ENCODE data around the gene MBTPS2. TPM values are rescaled to one million over a fixed set of nuclear protein-coding genes. Genes with fewer than 3 reads are reported as not detected.

Gene MBTPS2
- 13.5 and 14.4 TPM in 2 replicates for total RNA-seq
- long read RNA-seq, full-length matches to known transcripts: 28 of 52 reads
- long read RNA-seq, partial matches to known transcripts: 14 of 52 reads
- long read RNA-seq, other reads (novel, unspliced or antisense): 10 of 52 reads

DNA sequence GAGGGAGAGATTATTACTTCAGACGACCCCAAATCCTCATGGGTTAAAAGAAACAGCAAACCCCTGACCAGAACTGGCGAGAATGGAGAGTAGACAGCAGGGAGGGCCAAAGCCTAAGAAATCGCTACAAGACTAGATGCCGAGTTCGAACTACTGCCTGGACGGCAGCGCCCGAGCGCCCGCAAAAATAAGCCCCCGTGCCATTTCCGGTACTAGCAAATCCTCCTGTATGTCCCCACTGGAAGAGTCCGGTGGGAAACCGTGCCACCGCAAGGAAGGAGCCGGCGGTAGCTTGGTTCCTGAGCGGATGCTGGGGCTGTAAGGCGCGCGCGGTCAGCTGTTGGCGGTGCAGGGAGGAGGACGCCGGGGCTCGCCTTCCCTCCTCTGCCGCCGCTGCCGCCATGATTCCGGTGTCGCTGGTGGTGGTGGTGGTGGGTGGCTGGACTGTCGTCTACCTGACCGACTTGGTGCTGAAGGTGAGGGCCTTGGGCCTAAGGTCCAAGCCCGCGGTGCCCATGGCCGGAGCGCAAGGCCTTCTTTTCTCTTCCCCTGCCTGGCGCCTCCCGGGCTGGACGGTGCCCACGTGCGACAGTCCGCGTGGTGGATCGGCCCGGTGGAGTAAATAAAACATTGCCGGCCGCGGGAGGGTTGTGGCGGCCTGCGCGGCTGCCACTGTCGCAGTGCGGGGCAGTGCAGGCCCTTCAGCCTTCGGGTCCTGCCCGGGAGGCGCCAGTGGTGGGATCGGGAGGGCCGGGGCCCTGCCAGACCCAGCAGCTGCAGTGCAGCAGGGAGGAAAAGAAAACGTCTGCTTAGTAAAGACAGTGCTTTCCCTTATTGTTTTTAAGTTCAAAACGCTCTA is at the start of gene MBTPS2:
MBTPS2 (plus strand) TSS at position 284 of the 859 bp plus-strand sequence; CDS start at position 402, 118 bp downstream.
- no peaks in the 10 kb centered on the region for H3K9me3 Mint-ChIP-seq (ENCODE audit: low read depth)
- TF ChIP-seq, protein P1, sequence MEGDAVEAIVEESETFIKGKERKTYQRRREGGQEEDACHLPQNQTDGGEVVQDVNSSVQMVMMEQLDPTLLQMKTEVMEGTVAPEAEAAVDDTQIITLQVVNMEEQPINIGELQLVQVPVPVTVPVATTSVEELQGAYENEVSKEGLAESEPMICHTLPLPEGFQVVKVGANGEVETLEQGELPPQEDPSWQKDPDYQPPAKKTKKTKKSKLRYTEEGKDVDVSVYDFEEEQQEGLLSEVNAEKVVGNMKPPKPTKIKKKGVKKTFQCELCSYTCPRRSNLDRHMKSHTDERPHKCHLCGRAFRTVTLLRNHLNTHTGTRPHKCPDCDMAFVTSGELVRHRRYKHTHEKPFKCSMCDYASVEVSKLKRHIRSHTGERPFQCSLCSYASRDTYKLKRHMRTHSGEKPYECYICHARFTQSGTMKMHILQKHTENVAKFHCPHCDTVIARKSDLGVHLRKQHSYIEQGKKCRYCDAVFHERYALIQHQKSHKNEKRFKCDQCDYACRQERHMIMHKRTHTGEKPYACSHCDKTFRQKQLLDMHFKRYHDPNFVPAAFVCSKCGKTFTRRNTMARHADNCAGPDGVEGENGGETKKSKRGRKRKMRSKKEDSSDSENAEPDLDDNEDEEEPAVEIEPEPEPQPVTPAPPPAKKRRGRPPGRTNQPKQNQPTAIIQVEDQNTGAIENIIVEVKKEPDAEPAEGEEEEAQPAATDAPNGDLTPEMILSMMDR (IDR thresholded peaks at IDR 0.05; ENCODE audit: unreplicated experiment): no peak
- peak within 1 kb of the TSS; percentile 98 for H3K27ac Mint-ChIP-seq
- H3K4me3 Mint-ChIP-seq (ENCODE audit: low read depth): peak within 1 kb of the TSS; percentile 92
- H3K27me3 Mint-ChIP-seq: no peaks in the 10 kb centered on the region
- peaks cover 2% of the 10 kb centered on the region for H3K36me3 Mint-ChIP-seq (ENCODE audit: insufficient read depth)
- peaks cover 8% of the 10 kb centered on the region for H3K4me1 Mint-ChIP-seq (ENCODE audit: low read depth)
- DNase-seq (ENCODE audit: low spot score, unreplicated experiment): peak; percentile 65

DNA sequence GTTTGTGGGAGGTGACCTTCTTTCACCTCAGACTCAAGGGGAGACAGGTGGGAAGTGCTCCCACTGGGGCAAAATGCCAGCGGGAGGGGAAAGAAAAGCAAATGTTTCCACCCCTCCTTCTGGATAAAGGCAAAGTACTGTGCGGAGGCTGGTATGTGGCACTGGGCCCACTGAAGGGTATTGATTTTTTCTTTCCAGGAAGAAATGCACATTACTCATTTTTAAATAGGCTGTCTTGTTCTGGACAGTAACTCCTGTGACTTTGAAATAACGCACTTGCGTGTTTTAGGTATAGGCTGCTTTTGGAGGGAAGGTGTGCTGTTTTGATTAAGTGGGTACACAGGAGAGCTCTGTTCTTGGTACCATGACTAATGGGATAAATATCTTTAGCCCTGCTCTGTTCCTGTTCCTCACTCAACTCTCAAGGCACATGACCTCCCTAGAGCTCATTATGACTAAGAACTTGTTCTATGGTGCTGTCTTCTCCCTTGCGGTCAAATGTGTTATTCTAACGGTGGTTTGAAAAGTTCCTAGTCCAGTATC is 40.7 kb upstream of the MBTPS2 start:
- Mint-ChIP-seq H3K27ac (peak overlapping the region; percentile 86), H3K36me3 (ENCODE audit: insufficient read depth) (no peaks in the 10 kb centered on the region), H3K27me3 (no peaks in the 10 kb centered on the region), H3K9me3 (ENCODE audit: low read depth) (no peaks in the 10 kb centered on the region), H3K4me1 (ENCODE audit: low read depth) (peaks cover 21% of the 10 kb centered on the region), H3K4me3 (ENCODE audit: low read depth) (no peak overlapping the region)
- TF ChIP-seq, protein P1 (IDR thresholded peaks at IDR 0.05; ENCODE audit: unreplicated experiment): no peak
- DNase-seq (ENCODE audit: low spot score, unreplicated experiment): no peak

DNA sequence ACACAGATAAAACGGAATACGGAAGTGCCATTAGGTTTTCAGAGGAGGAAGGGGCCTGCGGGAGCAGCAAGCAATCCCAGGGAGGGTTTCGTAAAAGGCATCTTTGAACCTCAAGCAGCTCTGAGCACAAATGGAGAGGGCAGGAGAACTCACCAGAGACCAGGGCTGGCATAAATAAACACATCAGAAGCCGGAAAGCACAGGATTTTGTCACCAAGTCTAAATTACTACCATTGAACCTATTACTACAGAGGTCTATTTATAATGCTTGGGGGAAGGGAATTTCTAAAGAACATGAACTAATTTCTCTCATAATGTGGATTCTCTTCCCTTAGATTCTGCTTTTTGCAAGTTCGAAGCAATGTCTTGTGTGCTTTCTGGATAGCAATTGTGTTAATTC is 39.6 kb upstream of the MBTPS2 start:
- Mint-ChIP-seq H3K9me3 (ENCODE audit: low read depth) (no peaks in the 10 kb centered on the region), H3K4me3 (ENCODE audit: low read depth) (no peak overlapping the region), H3K36me3 (ENCODE audit: insufficient read depth) (no peaks in the 10 kb centered on the region), H3K4me1 (ENCODE audit: low read depth) (peaks cover 28% of the 10 kb centered on the region), H3K27me3 (no peaks in the 10 kb centered on the region), H3K27ac (no peak overlapping the region)
- TF ChIP-seq, protein P1 (IDR thresholded peaks at IDR 0.05; ENCODE audit: unreplicated experiment): no peak
- no peak for DNase-seq (ENCODE audit: low spot score, unreplicated experiment)

DNA sequence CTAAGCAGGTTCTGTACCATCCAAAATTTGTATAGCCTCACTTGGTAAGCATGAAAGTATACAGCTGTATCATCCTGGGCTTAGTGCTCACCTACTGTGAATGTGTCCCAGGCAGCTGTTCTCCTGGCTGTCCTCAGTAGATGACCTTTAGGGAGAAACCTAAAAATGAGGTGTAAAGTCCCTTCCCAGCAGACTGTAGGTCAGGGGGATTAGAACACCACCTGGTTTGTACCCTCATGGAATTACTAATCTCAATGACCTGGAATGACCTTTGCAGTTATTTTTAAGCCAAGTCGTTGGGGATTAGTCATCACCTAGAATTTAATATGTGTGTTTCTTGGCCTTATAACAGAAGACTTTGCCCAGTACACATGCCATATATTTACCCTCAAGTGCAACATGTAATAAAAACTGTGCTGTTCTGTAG is 39.1 kb upstream of the MBTPS2 start:
- no peaks in the 10 kb centered on the region for H3K27me3 Mint-ChIP-seq
- H3K4me3 Mint-ChIP-seq (ENCODE audit: low read depth): no peak overlapping the region
- H3K9me3 Mint-ChIP-seq (ENCODE audit: low read depth): no peaks in the 10 kb centered on the region
- H3K27ac Mint-ChIP-seq: no peak overlapping the region
- peaks cover 28% of the 10 kb centered on the region for H3K4me1 Mint-ChIP-seq (ENCODE audit: low read depth)
- DNase-seq (ENCODE audit: low spot score, unreplicated experiment): no peak
- TF ChIP-seq, protein P1 (IDR thresholded peaks at IDR 0.05; ENCODE audit: unreplicated experiment): no peak
- no peaks in the 10 kb centered on the region for H3K36me3 Mint-ChIP-seq (ENCODE audit: insufficient read depth)

DNA sequence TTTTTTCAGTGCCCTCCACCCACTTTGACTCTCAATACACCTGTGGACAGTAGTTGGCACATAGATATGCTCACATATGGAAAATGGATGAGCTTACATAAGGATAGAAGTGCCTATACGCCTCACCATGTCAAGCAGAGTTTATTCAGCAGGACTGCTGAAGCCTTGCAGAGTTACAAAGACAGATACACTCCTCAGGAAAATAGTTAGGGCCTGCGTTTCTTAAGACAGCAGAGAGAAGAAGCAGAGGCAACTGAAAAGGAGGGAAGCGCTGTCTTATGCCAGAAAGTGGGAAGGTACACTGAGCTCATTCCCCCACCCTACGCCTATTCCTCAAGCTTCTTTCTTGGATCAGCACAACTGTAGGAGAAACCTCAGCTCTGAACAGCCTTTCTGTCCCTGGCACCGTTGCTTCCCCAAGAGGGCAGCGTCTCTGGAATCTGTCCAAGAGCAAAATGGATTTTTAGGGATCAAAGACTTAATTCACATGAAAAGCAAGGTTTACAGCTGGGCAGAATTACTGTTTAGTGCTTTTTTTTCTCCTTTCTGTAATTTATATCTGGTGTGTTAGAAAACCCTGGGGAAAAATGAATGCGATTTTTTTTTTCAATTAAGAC is 37.3 kb upstream of the MBTPS2 start:
- DNase-seq (ENCODE audit: low spot score, unreplicated experiment): no peak
- Mint-ChIP-seq H3K27me3 (no peaks in the 10 kb centered on the region), H3K4me1 (ENCODE audit: low read depth) (peaks cover 28% of the 10 kb centered on the region), H3K36me3 (ENCODE audit: insufficient read depth) (no peaks in the 10 kb centered on the region), H3K4me3 (ENCODE audit: low read depth) (no peak overlapping the region), H3K9me3 (ENCODE audit: low read depth) (no peaks in the 10 kb centered on the region), H3K27ac (no peak overlapping the region)
- TF ChIP-seq, protein P1 (IDR thresholded peaks at IDR 0.05; ENCODE audit: unreplicated experiment): no peak

Data from progenitor cell of endocrine pancreas (in vitro differentiated cells).